ENCODE data around the gene PITPNM1.

Gene PITPNM1

DNA sequence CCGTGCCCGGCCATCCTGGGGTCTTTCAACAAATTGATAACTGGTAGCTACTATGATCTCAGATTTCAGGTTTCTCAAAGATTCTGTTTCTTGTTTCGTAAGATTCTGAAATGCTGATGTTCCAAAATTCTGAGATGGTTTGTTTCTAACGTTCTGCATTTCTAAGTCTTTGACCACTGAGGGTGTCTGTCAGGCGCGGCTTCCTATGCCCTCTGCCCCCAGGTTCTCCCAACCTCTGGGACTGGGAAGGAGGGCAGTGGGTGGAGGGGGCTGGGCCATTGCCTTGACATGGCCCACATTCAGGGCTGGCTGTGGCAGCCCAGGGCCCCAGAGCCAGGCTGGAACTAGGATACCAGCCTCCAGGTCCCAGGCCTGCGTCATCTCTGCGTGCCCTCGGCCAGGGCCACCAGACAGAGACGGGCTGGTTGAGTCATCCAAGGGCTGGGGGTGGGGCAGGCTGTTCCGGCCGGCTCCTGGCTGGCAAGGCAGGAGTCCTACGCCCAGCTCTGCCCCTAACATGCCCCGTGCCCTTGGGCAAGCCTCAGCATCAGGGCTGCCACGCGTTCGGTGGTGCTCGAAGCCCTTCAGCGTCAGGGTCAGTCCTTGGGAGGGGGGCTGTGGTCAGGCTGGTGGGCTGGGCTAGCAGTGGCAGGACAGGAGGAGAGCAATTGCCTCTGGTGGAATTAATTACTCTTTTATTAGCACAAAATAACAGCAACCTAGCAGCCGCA is 41.3 kb downstream of the PITPNM1 start:
- peak in 1 of 2 donors; percentile 76 for DNase-seq

DNA sequence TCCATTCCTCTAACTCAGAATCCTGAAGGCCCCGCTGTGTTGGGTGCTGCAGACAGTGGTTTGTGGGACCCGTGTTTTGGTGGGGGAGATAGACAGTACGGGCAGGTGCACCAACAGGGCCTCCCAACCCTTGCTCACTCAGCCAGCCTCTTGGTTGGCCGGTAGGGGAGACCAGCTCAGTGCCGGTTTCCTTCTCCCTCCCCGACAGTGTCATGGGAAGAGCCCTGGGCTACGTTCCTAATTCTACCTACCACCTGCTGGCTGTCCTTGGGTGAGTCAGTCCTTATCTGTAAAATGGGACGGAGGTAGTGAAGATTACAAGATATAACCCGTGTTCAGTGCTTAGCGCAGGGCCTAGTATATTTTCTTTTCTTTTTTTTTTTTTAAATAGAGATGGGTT is 42.0 kb downstream of the PITPNM1 start:
- DNase-seq: no peak

DNA sequence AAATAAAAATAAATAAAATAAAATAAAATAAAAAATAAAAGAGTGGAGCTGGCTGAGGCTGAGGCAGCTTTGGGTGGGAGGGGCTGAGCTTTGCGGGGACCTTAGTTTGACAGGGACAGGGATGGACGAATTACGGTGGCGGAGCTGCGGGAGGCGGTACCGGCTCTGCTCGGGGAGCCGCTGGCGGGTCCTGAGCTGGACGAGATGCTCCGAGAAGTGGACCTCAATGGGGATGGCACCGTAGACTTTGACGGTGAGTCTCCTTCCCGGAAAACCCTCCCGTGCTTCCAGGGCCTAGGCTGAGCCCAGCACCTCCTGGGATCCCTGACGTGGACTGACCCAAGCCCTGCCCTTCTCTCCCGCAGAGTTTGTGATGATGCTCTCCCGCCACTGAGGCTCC is 46.9 kb downstream of the PITPNM1 start:
- no peak for DNase-seq

DNA sequence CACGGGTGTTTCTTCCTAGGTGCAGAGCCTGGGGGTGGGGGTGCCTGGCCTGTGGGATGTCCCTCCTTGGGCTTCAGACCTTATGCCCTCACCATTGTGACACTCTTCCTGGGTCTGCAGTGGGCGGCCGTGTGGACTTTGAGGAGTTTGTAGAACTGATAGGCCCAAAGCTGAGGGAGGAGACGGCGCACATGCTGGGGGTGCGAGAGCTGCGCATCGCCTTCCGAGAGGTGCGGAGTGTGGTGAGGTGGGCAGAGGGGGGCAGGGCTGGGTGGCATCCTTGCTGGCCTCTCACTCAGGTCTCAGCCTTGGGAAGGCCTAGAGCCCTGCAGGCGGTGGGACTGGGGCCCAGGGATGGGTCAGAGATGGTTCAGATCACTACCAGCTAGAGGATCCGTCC is 47.7 kb downstream of the PITPNM1 start:
- DNase-seq: no peak

DNA sequence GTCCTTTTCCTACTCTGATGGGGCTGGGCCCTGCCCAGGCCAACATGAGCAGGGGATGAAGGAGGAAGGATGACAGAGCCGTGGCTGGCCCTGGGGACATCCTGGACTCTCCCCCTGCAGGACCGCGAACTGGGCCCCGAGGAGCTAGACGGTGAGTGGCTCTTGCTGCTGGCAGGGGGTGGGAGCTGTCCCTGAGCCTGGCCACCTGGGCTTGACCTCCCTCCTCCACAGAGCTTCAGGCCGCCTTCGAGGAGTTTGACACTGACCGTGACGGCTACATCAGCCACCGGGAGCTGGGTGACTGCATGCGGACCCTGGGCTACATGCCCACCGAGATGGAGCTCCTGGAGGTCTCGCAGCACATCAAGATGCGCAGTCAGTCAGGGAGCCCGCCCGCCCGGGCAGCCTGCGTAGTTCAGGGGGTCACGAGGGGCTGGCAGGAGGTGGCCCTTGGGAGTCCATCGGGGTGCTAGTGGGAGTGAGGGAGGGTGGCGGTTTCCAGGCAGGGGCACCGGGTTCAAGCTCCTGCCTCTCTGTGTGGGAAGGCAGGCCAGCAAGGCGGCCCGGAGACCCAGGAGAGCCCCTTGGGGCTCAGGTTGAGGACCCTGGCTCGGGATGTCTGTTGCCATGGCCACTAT is 49.0 kb downstream of the PITPNM1 start:
- DNase-seq: no peak

DNA sequence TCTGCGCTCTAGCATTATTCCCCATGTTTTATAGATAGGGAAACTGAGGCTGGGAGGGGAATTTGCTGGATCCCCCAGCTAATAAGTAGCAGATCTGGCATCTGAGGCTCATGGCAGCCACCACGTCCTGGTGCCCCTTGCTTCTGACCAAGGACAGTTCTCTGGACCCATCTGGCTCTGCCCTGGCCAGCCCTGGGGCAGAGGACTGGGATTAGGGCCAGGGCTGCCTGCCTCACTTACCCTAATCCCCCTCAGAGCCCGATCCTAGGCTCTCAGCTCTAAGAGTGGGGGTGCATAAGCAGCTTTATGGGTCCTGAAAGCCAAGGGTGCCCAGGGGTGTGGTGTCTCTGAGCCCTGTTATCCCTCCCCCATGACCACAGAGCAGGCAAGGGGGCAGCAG is 50.1 kb downstream of the PITPNM1 start, which contains the start of gene CABP4:
TSS of gene CABP4 (plus strand) at position 301 of the 400 bp plus-strand sequence. CDS start at position 371, 70 bp downstream.
- DNase-seq: no peak

DNA sequence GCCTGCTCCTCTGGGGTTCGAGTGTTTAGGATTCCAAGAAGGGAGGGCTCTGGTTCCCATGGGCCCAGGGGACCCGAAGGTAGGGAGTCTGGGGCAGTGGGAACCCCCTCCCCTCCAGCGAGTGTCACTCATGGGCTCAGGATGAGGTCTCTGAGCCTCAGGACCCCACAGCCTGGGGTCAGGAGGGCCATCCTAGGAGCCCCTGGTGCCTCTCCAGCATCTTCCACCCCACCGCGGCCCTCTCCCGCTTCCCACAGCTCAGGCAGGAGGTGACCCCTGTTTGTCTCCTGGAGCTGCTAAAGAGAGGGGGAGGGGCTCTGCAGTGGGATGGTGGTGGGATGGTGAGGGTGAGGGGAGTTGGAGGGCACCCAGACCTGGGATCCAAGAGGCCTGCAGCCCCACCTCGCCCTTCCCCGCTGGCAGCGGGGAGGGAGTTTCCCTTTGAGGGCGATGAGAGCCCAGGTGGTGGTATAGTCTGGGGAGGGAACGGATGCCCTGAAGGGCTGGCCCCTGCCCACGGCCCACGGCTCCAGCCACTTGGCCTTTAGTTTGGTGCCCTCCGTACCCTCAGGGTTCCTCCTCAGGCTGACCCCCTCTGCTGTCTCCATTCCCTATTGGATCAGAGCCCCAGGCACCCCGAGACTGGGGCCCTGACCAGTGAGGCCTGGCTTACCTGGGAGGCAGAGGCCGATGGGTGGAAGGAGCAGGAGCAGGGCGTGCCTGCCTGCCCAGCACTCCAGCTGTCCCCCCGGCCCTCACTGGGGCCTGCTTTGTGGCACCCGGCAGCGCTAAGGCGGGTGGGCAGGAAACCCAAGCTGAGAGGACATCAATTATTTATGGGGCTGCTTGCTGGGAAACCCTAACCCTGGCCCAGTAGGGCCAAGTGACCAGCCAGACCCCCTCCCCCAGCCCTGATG is 51.1 kb downstream of the PITPNM1 start:
- no peak for DNase-seq

DNA sequence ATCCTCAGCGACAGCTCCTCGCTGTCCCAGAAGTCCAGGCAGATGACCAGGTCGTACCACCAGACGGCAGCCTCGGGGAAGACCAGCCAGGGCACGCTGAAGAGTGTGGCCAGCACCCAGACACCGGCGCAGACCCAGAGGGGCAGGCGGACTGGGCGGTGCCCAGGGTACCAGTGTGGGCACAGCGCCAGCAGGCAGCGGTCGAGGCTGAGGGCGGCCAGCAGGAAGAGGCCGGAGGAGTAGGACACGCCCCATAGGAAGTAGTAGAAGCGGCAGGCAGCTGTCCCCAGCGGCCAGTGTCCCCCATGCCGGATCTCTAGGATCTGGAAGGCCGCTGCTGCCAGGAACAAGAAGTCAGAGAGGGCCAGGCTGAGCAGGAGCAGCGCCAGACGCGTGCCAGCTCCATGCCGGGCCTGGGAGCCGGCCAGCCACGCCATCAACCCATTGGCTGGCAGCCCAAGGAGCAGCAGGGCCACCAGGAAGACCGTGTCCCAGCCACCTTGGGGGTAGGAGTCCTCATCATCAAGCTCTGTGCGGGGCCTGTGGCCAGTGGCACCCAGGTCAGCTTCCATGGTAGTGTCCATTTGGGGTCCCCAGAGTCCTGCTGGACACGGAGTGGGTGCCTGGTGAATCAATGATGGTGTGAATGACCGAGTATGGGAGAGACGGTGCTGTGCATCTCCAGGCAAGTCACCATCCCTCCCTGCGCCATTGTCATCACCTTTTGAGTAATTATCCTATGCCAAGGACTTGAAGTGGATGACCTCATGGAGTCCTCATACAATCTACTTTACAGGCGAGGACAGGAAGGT is 52.8 kb downstream of the PITPNM1 start, which contains the start of gene GPR152:
TSS of gene GPR152 (minus strand) at position 589 of the 812 bp plus-strand sequence. CDS start at position 584, 5 bp downstream.
- no peak for DNase-seq

DNA sequence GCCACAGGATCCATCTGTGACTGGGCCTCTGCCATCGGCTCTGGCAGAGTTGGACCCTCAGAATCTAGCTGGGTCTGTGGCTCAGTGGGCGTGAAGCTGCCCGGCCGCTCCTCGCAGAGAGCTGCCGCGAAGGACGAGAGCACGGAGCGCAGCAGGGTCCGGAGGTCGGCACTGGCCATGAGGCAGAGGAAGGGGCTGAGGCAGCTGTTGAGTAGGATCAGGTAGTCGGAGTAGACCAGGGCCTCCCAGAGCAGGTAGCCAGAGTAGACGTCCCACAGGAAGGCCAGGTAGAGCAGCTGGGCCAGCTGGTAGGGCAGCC is 53.5 kb downstream of the PITPNM1 start:
- DNase-seq: no peak

DNA sequence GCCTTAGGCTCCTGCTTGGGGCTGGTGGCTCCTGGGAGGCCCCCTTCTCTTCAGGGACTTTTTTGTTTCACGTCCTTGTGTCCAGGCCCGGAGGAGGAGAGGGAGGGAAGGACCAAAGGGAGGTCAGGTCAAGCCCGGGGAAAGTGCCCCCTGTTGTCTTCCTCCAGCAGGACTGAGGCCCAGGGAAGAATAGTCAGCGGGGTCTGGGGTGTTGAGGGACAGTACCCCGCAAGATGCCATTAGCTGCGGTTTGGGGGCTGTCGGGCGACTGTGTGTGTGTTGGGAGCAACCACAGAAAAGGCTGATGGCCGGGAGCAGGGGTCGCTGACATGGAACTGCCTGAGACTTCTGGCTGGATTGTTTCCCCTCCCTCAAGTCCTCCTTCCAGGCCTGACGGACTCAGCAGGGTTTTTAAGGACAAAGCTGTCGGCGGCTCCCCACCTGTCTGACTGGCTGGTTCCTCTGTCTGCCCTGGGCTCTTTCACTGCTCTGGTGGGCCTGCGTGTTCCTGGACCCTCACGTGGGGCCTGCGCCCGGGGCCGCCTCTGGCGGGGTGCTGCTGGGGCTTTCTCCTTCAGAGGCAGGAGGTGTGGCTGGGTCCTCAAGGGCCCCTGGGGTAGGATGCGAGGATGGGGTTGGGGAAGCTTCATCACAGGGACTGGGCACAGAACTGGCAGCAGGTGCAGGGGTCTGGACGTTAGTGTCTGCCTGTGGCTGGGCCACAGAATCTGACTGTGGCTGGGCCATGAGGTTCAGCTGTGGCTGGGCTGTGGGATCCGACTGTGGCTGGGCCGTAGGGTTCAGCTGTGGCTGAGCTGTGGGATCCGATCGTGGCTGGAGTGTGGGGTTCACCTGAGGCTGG is 54.1 kb downstream of the PITPNM1 start:
- no peak for DNase-seq

DNA sequence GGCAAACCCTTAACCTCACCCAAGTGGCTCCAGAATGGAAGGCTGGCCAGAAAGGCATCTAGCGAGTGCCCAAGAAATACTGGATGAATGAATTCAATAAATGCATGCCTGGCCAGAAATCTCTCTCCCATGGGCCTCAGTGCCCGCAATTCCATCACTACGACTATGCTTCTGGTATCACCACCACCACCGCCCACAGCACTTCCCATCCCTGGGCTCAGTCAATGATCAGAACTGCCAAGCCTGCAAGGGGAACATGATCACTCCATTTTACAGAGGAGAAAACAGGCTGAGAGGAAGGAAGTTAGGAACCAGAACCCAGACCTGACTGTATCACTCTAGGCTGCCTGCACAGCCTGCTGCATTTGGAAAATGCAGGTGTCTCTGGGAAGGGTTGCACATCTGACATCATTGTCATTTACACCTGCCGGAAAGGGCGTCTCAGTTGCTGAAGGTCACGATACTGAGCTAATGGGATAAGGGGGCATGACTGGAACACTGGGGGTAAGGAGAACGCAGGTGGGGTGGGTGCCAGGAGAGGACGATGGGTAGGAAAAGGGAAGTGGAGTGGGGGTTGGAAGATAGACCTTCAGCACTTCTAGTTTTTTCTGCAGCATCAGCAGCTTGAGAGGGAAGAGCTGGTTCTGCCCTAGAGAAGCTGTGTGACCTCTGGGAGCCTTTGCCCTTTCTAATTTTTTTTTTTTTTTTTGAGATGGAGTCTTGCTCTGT is 55.9 kb downstream of the PITPNM1 start:
- no peak for DNase-seq

DNA sequence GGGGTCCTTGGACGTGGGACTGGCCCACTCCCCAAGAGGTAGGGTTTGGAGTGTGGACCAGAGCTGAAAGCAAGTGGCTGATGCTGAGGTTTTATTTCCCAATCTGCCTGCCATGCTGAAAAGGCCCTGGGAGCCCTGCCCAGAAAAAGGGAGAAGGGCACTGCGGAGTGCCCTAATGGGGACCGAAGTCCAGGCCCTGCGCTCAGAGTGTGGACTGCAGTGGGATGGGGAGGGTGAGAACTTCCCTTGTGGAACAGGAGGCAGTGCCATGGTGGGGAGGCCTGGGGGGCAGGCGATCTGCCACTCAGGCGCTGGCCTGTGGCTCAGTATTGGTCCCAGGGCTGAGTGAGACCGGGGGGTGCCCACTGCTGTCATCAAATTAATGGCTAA is 56.9 kb downstream of the PITPNM1 start:
- DNase-seq: no peak

DNA sequence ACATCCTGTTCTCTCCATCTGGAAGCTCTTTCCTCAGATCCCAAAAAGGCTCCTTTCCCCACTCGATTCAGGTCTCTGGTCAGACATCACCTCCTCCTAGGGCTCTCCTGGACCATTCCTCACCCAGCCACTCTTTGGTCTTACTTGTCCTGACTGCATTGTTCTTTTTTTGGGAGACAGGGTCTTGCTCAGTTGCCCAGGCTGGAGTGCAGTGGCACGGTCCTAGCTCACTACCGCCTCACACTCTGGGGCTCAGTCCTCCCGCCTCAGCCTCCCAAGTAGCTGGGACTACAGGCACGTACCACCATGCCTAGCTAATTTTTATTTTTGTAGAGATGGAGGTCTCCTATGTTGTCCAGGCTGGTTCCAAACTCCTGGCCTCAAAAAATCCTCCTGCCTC is 59.6 kb downstream of the PITPNM1 start:
- no peak for DNase-seq

DNA sequence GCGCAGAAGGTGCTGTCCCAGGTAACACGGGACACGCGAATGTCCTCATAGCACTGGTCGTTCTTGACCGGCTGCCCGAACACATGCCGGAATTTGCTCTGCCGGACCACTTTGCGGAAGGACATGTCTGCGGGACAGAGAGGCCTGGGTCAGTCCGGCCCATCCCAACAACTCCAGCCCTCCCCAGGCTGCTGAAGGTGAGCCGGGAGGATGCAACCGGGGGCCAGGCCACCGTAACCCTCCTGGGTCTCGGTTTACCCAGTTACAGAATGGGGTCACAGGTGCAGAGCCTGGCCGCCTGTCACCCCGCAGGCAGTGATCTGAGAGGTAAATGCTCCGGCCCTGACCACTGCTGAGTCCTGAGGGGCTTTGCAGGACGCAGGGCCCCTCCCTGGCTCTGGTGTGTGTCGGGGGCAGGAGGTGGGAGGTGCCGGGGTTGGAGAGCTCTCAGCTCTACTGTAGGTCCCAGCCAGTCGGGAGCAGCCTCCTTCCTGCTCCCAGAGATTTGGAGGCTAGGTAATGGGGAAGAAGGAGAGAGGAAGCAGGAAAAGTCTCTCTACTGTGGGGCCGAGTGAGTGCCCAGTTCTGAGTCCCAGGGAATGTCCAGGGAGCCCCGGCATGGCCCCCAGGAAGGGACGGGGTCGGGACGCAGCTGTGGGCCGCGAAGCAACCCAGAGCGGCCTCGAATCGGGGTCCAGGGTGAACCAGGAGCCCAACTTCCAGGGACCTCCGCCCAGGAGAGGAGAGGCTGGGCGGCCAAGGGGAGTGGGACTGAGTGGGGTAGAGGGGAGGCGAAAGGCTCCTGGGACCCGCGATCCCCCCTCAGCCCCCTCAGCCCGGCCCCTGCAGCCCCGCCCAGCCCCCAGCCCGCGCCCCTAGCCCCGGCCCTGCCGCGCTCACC is 62.4 kb downstream of the PITPNM1 start:
- DNase-seq: no peak

All from CD4-positive, alpha-beta T cell treated with Interleukin-1 beta for 1 hour (primary cell).